GM19468 (cell line): Measurements from ENCODE around the gene MAP1LC3B2.

ENCODE experiments used
- ATAC-seq: cut with Tn5 transposase; IDR thresholded peaks from one replicate; pipeline ENCODE4 v1.9.1; 2021; ENCODE audit warnings: mild to moderate bottlenecking, moderate library complexity, moderate number of reproducible peaks; ENCODE audit not compliant: unreplicated experiment; ENCODE audit errors: extremely low read depth

MAP1LC3B2 gene

DNA sequence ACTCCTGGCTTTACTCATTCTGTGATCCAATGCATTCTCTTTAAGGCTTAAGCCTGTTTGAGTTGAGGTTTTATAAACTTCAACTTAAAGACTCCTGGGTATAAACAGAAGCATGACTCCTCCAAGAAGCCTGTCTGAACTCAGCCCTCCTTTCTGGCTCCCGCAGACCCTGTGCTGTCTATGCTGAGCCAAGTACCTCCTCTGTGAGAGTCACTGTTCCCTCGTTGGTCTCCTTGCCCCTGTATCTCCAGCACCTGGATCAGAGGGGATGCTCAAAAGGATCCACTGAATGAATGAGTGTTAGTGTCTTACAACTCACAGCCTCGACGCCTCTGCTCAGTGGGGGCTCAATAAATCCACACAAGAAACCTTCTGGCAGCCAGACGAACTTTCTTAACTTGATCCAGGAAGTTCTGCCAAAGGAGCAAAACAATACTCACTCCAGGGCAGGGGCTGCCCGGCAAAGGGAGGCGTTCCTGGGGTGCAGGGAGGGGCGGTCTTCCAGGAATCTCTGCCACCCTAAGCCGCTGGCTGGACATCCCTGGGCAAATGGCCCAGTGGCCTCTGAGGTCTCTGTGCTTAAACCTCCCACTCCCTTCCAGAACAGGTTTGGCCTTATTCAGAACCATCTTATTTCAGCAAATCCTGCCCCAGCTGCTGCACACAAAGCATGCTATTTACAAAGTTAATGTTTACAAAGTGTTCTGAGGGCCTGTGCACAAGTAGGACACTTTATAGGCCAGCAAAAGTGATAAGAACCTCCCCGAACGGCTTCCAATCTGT is 32.9 kb downstream of the MAP1LC3B2 start:
- ATAC-seq = no peak

GRCh38 chr12:116592731-116593130 is 33.5 kb downstream of the MAP1LC3B2 start:
- no peak for ATAC-seq

- ATAC-seq = no peak
Observed at GRCh38 chr12:116594325-116595038, 35.3 kb downstream of the MAP1LC3B2 start.

- ATAC-seq = no peak
Observed at GRCh38 chr12:116595186-116595585, 36.0 kb downstream of the MAP1LC3B2 start.

DNA sequence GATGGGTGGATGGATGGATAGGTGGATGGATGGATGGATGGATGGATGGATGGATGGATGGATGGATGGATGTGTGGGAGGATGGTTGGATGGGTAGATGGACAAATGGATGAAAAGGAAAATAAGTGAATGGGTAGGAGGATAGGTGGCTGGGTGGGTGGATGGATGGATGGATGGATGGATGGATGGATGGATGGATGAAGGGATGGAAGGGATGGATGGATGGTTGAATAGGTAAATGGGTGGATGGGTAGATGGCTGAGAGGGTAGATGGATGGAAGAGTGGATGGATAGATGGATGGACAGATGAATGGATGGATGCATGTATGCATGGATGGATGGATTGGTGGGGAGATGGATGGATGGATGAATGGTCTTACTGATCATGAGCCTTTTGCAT is 36.5 kb downstream of the MAP1LC3B2 start:
- no peak for ATAC-seq

DNA sequence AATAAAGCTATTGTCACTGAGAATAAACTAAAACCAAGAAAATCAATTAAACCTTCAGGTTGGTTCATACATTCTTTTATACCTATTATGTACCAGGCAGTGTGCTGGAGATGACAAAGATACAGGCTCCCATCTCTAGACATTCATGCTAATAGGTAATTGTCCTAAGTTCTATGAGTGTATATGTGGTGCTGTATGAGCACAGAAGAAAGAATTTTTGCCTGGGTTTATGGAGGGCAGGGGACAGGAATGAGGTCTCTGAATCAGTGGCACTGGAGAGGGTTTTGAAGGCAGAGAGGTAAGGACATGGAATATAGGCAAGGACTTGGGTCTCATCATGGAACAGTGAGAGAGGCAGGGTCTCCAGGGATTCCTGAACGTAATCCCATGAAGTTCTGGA is 38.7 kb downstream of the MAP1LC3B2 start:
- no peak for ATAC-seq

- no peak for ATAC-seq
Observed at GRCh38 chr12:116598311-116599284, 39.4 kb downstream of the MAP1LC3B2 start.

DNA sequence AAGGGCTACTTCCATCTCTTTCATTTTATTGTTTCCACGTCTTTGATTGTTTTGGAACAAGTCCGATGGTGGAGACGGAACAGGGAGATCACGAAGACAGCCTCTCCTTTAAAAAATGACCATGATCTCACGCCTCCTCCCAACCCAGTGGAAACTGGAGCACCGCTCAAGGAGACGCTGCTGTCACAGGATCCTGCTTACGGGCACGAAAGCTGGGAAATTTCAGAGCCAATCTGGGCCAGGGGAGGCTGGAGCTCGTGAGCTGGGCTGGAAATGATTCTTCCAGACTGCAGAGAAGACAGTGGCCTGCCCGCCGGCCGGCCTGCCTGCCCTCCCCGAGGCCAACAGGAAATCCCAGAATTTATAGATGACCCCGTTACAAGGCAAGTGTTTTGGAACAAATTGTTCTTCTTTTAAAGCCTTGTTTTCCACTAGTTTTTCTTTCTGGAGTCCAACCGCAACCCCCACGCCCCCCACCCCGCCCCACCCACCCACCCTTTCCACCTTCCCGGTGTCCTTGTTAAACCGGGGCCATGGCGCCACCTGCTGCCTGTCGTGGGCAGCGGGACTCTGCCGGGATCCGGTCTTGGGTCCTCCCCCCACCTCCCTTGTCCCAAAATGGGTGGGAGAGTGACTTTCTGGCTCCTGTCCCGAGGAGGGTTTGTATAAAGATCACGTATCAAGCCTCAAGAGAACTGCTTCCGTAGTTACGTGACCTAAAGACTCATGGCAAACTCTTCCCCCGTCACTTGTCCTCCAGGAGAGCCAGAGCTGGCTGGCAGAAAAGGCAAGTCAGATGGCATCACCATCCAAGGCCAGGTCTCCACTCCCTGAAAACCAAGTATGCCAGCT is 40.3 kb downstream of the MAP1LC3B2 start:
- ATAC-seq = no peak

DNA sequence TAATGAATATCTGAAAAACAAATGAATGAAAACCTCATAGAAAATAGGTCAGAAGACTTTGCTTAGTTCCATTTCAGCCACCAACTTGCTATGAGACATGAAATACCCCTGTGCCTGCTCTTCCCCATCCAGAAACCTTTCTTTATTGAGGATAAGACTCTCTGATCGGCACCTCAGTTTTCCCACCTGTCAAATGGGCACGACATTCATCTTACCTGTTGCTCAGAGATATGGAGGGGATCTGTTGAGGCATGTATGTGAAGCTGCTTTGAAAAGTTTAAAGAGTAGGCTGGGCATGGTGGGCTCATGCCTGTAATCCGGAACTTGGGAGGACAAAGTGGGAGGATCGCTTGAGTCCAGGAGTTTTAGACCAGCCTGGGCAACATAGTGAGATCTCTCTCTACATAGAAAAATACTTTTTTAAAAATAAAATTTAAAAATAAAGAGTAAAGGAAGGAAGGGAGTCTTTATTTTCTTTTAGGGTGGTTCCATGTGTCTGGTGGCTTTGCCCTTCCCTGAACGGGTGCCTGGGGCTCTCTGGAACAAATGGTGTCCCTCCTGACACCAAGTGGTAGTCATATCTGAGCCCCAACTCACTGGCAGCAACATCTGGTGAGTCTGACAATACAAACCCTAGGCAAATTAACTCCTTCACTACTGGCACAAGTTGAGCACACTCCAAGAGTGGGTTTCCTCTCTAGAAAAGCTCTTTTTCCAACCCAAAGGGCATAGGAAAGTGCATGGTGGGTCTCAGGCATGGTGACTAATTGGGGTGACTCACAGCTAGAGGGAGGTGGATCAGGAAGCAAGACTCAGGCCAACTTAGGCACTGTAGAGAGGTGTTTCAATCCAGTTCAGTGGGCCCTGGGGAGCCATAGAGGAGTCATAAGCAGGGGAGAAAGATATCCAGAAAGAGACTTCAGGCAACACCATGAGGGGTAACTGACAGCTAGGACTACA is 42.1 kb downstream of the MAP1LC3B2 start:
- no peak for ATAC-seq

GRCh38 chr12:116601933-116602810 is 43.0 kb downstream of the MAP1LC3B2 start:
- no peak for ATAC-seq

DNA sequence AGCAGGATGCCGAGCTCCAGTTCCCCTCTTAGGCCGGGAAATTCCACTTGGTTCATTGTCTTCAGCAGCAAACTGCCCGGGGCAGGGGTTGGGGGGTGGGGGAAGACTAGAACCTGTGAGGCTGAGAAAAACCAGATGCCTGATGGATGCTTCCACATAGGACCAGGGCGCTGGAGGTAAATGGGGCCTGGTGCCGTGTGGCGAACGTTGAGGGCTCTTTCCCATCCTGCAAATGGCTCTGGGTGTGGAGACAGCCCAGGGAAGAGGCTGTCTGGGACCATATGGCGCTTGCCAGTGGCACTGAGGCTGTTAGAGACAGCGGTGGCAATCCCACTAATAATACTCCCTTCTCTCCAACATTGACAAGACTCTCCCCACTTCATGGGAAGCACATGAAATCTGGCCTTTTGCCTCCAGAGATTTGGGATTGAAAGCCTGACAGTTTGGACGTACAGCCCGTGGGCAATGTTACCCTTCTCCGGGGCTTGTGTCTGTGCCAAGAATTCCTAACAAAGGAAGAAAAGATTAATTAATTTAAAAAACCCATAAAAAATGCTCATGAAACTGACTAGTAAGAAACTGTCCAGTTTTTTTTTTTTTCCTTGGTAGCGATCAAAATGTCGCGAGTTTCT is 44.5 kb downstream of the MAP1LC3B2 start:
- no peak for ATAC-seq

GRCh38 chr12:116604178-116604895 is 45.2 kb downstream of the MAP1LC3B2 start:
- ATAC-seq = no peak

DNA sequence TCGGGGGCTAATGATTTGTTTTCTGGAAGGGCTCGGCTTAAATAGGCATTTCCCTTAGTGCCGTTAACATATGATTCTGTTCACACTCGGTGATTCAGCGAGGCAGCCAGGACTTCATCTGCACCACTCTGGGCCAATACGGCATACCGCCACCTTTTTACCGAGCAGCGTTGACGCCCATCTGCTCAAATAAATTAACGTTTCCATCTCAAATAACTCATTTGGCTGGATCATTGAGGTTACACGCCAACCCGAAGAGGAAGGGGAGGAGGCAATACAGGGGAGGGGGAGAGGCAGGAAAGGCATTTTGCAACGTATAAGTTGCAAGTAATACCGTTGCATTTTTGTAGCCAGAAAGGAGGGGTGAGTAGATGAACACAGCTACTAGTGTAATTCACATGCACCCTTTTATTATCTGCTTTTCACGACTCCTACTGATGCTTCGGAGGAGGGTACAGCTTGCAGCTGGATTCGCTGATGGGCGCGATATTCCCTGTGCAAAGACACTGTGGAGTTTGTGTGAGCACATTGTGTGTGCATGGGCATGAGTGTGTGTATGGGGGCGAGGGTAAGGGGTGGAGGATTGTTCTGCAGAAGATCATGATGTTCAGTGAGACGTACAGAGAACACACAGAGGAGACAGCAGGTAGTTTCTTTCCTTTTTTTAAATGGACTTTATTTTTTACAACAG is 45.9 kb downstream of the MAP1LC3B2 start:
- ATAC-seq = no peak

DNA sequence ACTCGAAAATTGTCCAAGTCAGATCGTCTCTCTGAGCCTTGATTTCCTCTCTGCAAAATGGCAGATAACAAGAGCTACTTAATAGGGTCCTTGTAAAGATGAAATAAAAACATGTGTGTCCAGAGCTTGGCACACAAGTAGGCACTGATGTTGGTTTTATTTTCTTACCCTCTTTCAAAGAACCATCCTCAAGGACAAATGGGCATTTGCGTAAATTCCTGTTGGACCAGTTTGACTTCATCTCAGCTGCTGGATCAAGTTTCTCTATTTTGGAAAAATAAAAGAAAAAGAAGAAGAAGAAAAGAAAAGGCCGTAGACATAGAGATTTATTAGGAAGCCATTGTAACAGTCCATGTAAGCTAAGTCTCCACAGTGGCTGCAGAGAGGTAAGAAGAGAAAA is 47.2 kb downstream of the MAP1LC3B2 start:
- ATAC-seq = no peak

DNA sequence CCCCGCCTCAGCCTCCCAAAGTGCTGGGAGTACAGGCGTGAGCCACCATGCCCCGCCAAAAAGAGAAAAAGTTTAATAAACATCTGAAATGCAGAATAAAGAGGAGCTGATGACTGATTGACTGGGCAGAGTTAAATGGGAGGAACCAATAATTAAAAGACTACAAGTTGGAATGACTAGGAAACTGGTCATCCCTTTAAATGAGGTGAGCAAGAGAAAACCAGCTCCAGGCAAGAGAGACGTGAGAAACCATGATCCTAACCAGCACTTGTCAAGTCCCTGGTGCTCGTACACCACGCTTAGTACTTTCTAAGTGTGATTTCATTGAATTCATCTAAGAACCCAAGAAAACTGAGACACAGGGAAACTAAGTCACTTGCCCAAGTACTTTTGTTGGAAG is 47.9 kb downstream of the MAP1LC3B2 start:
- no peak for ATAC-seq
